DMS153 treated with DMSO at 0.1 percent for 48 hours (cell line): ENCODE results near the gene CLTCL1.
A peak's percentile ranks its signal among the peaks of the same experiment; 100 is the strongest.

Experiments used
- DNase-seq: peaks from one replicate; lab custom pipeline; 2025; ENCODE audit not compliant: unreplicated experiment; lab: John Stamatoyannopoulos, UW

The CLTCL1 gene

GRCh38 chr22:19197997-19198865 lies 93.3 kb downstream of the CLTCL1 start:
- no peak for DNase-seq

GRCh38 chr22:19196841-19197612 lies 94.5 kb downstream of the CLTCL1 start:
- no peak for DNase-seq

GRCh38 chr22:19195796-19196731 lies 95.5 kb downstream of the CLTCL1 start:
- DNase-seq, result no peak

- DNase-seq, result no peak
Observed at GRCh38 chr22:19194766-19195536, 96.6 kb downstream of the CLTCL1 start.

GRCh38 chr22:19193879-19194278 lies 97.6 kb downstream of the CLTCL1 start:
- DNase-seq, result no peak

GRCh38 chr22:19187716-19188563 lies 103.6 kb downstream of the CLTCL1 start:
- no peak for DNase-seq

GRCh38 chr22:19184276-19184997 lies 107.1 kb downstream of the CLTCL1 start:
- DNase-seq, result no peak

GRCh38 chr22:19183216-19183615 lies 108.3 kb downstream of the CLTCL1 start:
- DNase-seq, result no peak

- no peak for DNase-seq
Observed at GRCh38 chr22:19182472-19183157, 108.9 kb downstream of the CLTCL1 start.

- DNase-seq, result no peak
Observed at GRCh38 chr22:19181786-19182471, 109.6 kb downstream of the CLTCL1 start.

GRCh38 chr22:19180740-19181410 lies 110.6 kb downstream of the CLTCL1 start:
- no peak for DNase-seq

- no peak for DNase-seq
Observed at GRCh38 chr22:19180234-19180633, 111.3 kb downstream of the CLTCL1 start.

GRCh38 chr22:19179497-19180048 lies 111.9 kb downstream of the CLTCL1 start:
- peak; percentile 72 for DNase-seq

GRCh38 chr22:19178657-19179496 lies 112.6 kb downstream of the CLTCL1 start, which contains the start of gene SLC25A1:
TSS of gene SLC25A1 (minus strand) at chr22:19178736. CDS start at chr22:19178673, 63 bp downstream.
- DNase-seq, result peak; percentile 88

GRCh38 chr22:19178065-19178656 lies 113.4 kb downstream of the CLTCL1 start:
- no peak for DNase-seq
